Transverse colon (tissue), 3 donors: ENCODE data around the gene PTPRD.

ENCODE experiments used
- CTCF ChIP-seq, 5 experiments: fragments of 200-600 bp in 3 of 5; fragments of 450-650 bp in 2 of 5; sonication (generic) in 3 of 5; IDR thresholded peaks; 1 replicate in 2 of 5; 2 replicates in 3 of 5; pipeline ENCODE4 v1.5.1; 2016 to 2017; ENCODE audit warnings: antibody characterized with exemption in 5 of 5, inconsistent platforms in 3 of 5, mild to moderate bottlenecking in 2 of 5, moderate library complexity in 1 of 5
- POLR2A ChIP-seq: fragments of 450-650 bp; IDR thresholded peaks from one replicate; pipeline ENCODE4 v1.6.1; 2016; ENCODE audit warnings: antibody characterized with exemption, mild to moderate bottlenecking, moderate library complexity

- TF ChIP-seq CTCF (IDR thresholded peaks at IDR 0.05) = no peak
- TF ChIP-seq POLR2A = no peak
Measured at GRCh38 chr9:9817176-9817575, 795.6 kb downstream of the PTPRD start.
